Cardiac muscle cell (in vitro differentiated cells and primary cell): ENCODE results near the gene USP37. TPM values are rescaled to one million over a fixed set of nuclear protein-coding genes. Genes with fewer than 3 reads are reported as not detected.
A peak's percentile ranks its signal among the peaks of the same experiment; 100 is the strongest.
"Not testable (repeated sequence)": the region's sequence is repeated elsewhere in the genome, so short reads cannot be mapped to it uniquely, and the experiment has no call there.

Experiments used
- DNase-seq, 2 donors: peaks; one replicate each; pipeline versions ENCODE4 v3.0.0 to v3.0.0-alpha.2; 2010 to 2017; ENCODE audit warnings: low read depth in 1 of 2, low spot score in 1 of 2
- H3K27ac ChIP-seq: fragments of 200-600 bp; sonication (generic); 2 replicates; pipeline ENCODE4 v1.5.1; 2016
- H3K27me3 ChIP-seq: fragments of 200-600 bp; sonication (generic); 2 replicates; pipeline ENCODE4 v1.6.0; 2016; ENCODE audit warnings: control low read depth
- H3K36me3 ChIP-seq: fragments of 200-600 bp; sonication (generic); 2 replicates; pipeline ENCODE4 v1.5.1; 2016; ENCODE audit warnings: control low read depth
- H3K4me1 ChIP-seq: fragments of 200-600 bp; sonication (generic); 2 replicates; pipeline ENCODE4 v1.8.1; 2017; ENCODE audit warnings: low read depth, mild to moderate bottlenecking, mixed run types
- H3K4me3 ChIP-seq: fragments of 200-600 bp; sonication (generic); 2 replicates; pipeline ENCODE4 v1.5.1; 2016; ENCODE audit warnings: mild to moderate bottlenecking
- H3K9me3 ChIP-seq: fragments of 200-600 bp; sonication (generic); 2 replicates; pipeline ENCODE4 v1.5.1; 2017; ENCODE audit warnings: low read depth, mild to moderate bottlenecking, control low read depth
- polyA plus RNA-seq: library from polyadenylated mRNA; unstranded; fragments of >200 nt; fragmentation: Nextera tagmentation; extraction: Ambion mirVana; gene quantifications from 2 replicates; pipeline ENCODE4 v1.2.1, GENCODE V29; 2016
- total RNA-seq: library from RNA; depleted of rRNA; stranded (reverse); fragments of >200 nt; gene quantifications from 2 replicates; pipeline ENCODE4 v1.2.3, GENCODE V29; 2016
- TF ChIP-seq, protein P1 (sequence below): IDR thresholded peaks from 2 replicates; pipeline ENCODE4 v1.5.1; 2012; ENCODE audit warnings: low read depth, mild to moderate bottlenecking, low read length

Gene USP37
- total and polyA plus RNA-seq, 2 experiments from 2014 or later: 5.8 to 14.3 TPM

DNA sequence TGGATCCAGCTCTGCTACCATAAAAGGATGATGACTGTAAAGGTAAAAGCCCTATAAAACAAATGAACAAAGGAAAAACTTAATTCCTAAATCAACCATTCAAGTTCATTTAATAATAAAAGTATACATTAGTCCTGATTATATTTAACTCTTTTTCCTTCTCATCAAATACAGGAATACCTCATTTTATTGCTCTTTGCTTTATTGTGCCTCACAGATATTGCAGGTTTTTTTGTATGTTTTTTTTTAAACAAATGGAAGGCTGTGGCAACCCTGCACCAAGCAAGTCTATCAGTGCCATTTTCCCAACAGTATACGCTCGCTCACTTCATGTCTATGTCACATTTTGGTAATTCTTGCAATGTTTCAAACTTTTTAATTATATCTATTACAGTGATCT, 38.2 kb downstream of the USP37 start:
- no peaks in the 10 kb centered on the region for H3K27me3 ChIP-seq
- TF ChIP-seq, protein P1, sequence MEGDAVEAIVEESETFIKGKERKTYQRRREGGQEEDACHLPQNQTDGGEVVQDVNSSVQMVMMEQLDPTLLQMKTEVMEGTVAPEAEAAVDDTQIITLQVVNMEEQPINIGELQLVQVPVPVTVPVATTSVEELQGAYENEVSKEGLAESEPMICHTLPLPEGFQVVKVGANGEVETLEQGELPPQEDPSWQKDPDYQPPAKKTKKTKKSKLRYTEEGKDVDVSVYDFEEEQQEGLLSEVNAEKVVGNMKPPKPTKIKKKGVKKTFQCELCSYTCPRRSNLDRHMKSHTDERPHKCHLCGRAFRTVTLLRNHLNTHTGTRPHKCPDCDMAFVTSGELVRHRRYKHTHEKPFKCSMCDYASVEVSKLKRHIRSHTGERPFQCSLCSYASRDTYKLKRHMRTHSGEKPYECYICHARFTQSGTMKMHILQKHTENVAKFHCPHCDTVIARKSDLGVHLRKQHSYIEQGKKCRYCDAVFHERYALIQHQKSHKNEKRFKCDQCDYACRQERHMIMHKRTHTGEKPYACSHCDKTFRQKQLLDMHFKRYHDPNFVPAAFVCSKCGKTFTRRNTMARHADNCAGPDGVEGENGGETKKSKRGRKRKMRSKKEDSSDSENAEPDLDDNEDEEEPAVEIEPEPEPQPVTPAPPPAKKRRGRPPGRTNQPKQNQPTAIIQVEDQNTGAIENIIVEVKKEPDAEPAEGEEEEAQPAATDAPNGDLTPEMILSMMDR: no peak
- H3K9me3 ChIP-seq: no peaks in the 10 kb centered on the region
- no peak overlapping the region for H3K27ac ChIP-seq
- no peak for DNase-seq
- H3K36me3 ChIP-seq: peaks cover 40% of the 10 kb centered on the region
- no peaks in the 10 kb centered on the region for H3K4me1 ChIP-seq
- no peak overlapping the region for H3K4me3 ChIP-seq

DNA sequence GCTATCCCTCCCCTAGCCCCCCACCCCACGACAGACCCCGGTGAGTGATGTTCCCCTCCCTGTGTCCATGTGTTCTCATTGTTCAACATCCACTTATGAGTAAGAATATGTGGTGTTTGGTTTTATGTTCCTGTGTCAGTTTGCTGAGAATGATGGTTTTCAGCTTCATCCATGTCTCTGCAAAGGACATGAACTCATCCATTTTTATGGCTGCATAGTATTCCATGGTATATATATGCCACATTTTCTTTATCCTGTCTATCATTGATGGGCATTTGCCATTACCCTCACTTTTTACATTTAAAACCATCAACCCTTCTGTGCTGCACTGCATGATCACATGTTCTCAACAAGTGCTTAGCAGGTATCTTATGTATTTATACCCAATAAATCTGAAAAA, 39.7 kb downstream of the USP37 start:
- H3K36me3 ChIP-seq: peaks cover 41% of the 10 kb centered on the region

DNA sequence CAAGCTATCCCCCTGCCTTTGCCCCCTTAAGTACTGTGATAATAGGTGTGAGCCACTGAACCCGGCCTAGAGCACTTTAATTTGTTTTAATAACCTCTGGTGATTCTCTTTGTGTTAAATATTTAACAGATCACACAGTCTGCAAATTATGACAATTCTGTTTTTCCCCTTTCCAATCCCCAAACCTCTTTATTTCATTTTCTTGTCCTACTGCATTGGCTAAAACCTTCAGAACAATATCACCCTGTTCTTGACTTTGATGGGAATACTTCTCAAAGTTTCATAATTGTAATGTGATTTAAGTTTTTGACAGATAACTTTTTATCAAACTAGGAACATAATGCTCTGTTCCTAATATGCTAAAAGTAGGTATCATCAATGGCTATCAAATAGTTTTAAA, 44.5 kb downstream of the USP37 start:
- Histone ChIP-seq H3K9me3 (no peaks in the 10 kb centered on the region), H3K36me3 (peaks cover 25% of the 10 kb centered on the region), H3K4me1 (no peaks in the 10 kb centered on the region), H3K4me3 (no peak overlapping the region), H3K27ac (no peak overlapping the region), H3K27me3 (no peaks in the 10 kb centered on the region)
- no peak for DNase-seq
- TF ChIP-seq, protein P1: no peak

More for the DNA sequence above, 39.7 kb downstream of the USP37 start:
- not testable (repeated sequence) for H3K27me3 ChIP-seq, H3K9me3 ChIP-seq, DNase-seq, H3K4me3 ChIP-seq, H3K4me1 ChIP-seq, H3K27ac ChIP-seq

DNA sequence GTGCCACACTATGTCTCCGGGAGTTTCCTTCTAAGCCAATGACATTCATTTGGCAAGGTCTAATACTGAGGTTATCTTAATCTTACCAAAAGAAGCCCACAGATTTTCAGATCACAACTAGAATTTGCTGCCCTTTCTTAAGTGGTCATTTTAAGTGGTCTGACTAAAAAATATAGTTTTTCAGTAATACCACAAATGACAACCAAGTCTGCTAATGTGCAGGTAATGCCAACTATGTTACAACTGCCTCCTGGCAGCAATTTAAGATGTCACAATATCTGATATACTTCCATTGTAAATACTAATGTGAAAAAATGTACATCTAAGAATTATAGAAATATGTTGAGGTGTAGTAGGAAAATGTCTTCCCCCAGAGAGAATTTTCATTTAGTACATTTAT, 49.3 kb downstream of the USP37 start:
- Histone ChIP-seq H3K36me3 (peaks cover 2% of the 10 kb centered on the region), H3K9me3 (no peaks in the 10 kb centered on the region), H3K27ac (no peak overlapping the region), H3K4me1 (no peaks in the 10 kb centered on the region), H3K27me3 (no peaks in the 10 kb centered on the region), H3K4me3 (no peak overlapping the region)
- TF ChIP-seq, protein P1: no peak
- no peak for DNase-seq

DNA sequence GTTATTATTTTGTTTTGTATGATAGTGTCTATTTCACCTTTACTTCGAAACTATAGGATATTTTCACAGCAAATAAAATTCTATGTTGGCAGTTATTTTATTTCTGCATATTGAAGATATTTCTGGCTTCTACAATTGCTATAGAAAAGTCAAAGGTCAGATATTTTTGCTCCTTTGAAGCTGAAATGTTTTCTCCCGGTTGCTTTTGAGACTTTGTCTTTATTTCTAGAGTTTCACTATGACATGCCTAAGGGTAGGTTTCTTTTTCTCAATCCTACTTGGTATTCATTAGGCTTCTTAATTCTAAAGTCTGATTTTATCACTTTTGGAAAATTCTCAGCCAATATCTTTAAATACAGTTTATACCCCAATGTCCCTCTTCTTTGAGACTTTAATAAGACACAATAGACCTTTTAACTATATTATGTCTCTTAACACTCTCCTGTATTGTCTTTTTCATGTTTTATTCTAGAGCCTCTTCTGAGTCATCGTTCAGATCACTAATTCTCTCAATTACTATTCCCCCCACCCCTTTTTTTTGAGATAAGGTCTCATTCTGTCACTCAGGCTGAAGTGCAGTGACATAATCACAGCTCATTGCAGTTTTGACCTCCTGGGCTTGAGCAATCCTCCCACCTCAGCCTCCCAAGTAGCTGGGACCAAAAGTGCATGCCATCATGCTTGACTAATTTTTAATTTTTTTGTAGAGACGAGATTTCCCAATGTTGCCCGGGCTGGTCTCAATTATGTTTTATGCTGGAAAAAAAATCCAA, 50.5 kb downstream of the USP37 start:
- TF ChIP-seq, protein P1: no peak
- peak in 1 of 2 donors; percentile 32 for DNase-seq

DNA sequence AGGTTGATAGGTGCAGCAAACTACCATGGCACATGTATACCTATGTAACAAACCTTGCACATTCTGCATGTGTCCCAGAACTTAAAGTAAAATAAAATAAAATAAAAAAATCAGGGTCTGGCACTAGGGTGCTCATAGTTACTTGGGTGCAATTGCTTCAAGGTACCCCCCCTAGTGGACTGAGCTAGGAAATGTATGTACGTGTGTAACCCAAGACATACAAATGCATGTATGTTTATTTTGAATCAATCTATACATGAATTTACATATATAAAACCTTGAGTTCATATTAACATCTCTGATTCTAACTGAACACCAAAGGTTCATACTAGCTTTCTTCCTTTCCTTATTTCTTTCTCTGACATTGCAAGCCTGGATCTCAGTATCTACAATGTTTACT, 51.5 kb downstream of the USP37 start:
- H3K36me3 ChIP-seq: no peaks in the 10 kb centered on the region
- H3K4me1 ChIP-seq: no peaks in the 10 kb centered on the region
- H3K27me3 ChIP-seq: no peaks in the 10 kb centered on the region
- TF ChIP-seq, protein P1: peak; percentile 43
- no peaks in the 10 kb centered on the region for H3K9me3 ChIP-seq
- no peak overlapping the region for H3K27ac ChIP-seq
- DNase-seq: peak in 1 of 2 donors; percentile 28
- no peak overlapping the region for H3K4me3 ChIP-seq

More for the DNA sequence above, 50.5 kb downstream of the USP37 start:
- H3K36me3 ChIP-seq: peaks cover 2% of the 10 kb centered on the region
- H3K4me3 ChIP-seq: no peak overlapping the region
- H3K27ac ChIP-seq: no peak overlapping the region
- no peaks in the 10 kb centered on the region for H3K4me1 ChIP-seq
- no peaks in the 10 kb centered on the region for H3K9me3 ChIP-seq
- H3K27me3 ChIP-seq: no peaks in the 10 kb centered on the region
